NCI-H2171 (cell line): ENCODE results near the gene PRTG.
"Not testable (repeated sequence)": the region's sequence is repeated elsewhere in the genome, so short reads cannot be mapped to it uniquely, and the experiment has no call there.

Source experiments
- DNase-seq: peaks from one replicate; lab custom pipeline; 2025; lab: John Stamatoyannopoulos, UW

PRTG gene

GRCh38 chr15:55742927-55743728 lies at the start of gene PRTG:
Gene PRTG (minus strand): TSS chr15:55743152. CDS start chr15:55742931, 221 bp downstream.
- no peak for DNase-seq

GRCh38 chr15:55791551-55792400 lies 48.8 kb upstream of the PRTG start:
- no peak for DNase-seq

GRCh38 chr15:55789066-55789660 lies 46.2 kb upstream of the PRTG start:
- DNase-seq = no peak

GRCh38 chr15:55786341-55786740 lies 43.4 kb upstream of the PRTG start:
- DNase-seq = no peak

GRCh38 chr15:55785593-55785992 lies 42.6 kb upstream of the PRTG start:
- DNase-seq = not testable (repeated sequence)

GRCh38 chr15:55784286-55784685 lies 41.3 kb upstream of the PRTG start:
- no peak for DNase-seq

- no peak for DNase-seq
Observed at GRCh38 chr15:55782901-55783300, 39.9 kb upstream of the PRTG start.

- no peak for DNase-seq
Observed at GRCh38 chr15:55780292-55780691, 37.3 kb upstream of the PRTG start.

- DNase-seq = no peak
Observed at GRCh38 chr15:55778932-55779331, 36.0 kb upstream of the PRTG start.

GRCh38 chr15:55775316-55775715 lies 32.4 kb upstream of the PRTG start:
- no peak for DNase-seq

- DNase-seq = no peak
Observed at GRCh38 chr15:55774113-55774970, 31.4 kb upstream of the PRTG start.

GRCh38 chr15:55770806-55771205 lies 27.9 kb upstream of the PRTG start:
- no peak for DNase-seq

- DNase-seq = no peak
Observed at GRCh38 chr15:55770261-55770660, 27.3 kb upstream of the PRTG start.

GRCh38 chr15:55768670-55769185 lies 25.8 kb upstream of the PRTG start:
- DNase-seq = no peak

- no peak for DNase-seq
Observed at GRCh38 chr15:55766676-55767075, 23.7 kb upstream of the PRTG start.

GRCh38 chr15:55764398-55764797 lies 21.4 kb upstream of the PRTG start:
- no peak for DNase-seq

GRCh38 chr15:55758580-55758986 lies 15.6 kb upstream of the PRTG start:
- DNase-seq = no peak

GRCh38 chr15:55753433-55753832 lies 10.5 kb upstream of the PRTG start:
- not testable (repeated sequence) for DNase-seq

GRCh38 chr15:55750706-55751105 lies 7.8 kb upstream of the PRTG start:
- DNase-seq = no peak

- no peak for DNase-seq
Observed at GRCh38 chr15:55743729-55744655, 1.0 kb upstream of the PRTG start.
